ENCODE data around the gene ITK. TPM values are rescaled to one million over a fixed set of nuclear protein-coding genes. Genes with fewer than 3 reads are reported as not detected.
"Not testable (repeated sequence)": the region's sequence is repeated elsewhere in the genome, so short reads cannot be mapped to it uniquely, and the experiment has no call there.

ITK gene
- total RNA-seq, 4 donors from 2014 or later, result 0.12 to 2.2 (median 0.35) TPM

GRCh38 chr5:157233515-157233914 is 52.9 kb downstream of the ITK start:
- Histone ChIP-seq H3K27ac (no peak overlapping the region), H3K9me3 (no peaks in the 10 kb centered on the region), H3K27me3 (no peaks in the 10 kb centered on the region), H3K4me3 (no peak overlapping the region), H3K4me1 (no peaks in the 10 kb centered on the region), H3K36me3 (no peaks in the 10 kb centered on the region)
- DNase-seq (no peak), ATAC-seq (no peak)
- intact Hi-C loops (cut with DNase I; ENCODE audit: low total_unique reads), result no loop called here
- in situ Hi-C loops (cut with MboI; ENCODE audit: low sequenced_read_pairs in 4 of 4), result no loop called here
- TF ChIP-seq, protein P1, sequence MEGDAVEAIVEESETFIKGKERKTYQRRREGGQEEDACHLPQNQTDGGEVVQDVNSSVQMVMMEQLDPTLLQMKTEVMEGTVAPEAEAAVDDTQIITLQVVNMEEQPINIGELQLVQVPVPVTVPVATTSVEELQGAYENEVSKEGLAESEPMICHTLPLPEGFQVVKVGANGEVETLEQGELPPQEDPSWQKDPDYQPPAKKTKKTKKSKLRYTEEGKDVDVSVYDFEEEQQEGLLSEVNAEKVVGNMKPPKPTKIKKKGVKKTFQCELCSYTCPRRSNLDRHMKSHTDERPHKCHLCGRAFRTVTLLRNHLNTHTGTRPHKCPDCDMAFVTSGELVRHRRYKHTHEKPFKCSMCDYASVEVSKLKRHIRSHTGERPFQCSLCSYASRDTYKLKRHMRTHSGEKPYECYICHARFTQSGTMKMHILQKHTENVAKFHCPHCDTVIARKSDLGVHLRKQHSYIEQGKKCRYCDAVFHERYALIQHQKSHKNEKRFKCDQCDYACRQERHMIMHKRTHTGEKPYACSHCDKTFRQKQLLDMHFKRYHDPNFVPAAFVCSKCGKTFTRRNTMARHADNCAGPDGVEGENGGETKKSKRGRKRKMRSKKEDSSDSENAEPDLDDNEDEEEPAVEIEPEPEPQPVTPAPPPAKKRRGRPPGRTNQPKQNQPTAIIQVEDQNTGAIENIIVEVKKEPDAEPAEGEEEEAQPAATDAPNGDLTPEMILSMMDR (IDR thresholded peaks at IDR 0.05 in 4 of 5, conservative IDR thresholded peaks at IDR 0.05 in 1 of 5), result no peak
- no peak for TF ChIP-seq POLR2A (IDR thresholded peaks at IDR 0.05)

GRCh38 chr5:157236423-157236822 is 55.8 kb downstream of the ITK start:
- no peak for ATAC-seq
- intact Hi-C loops (cut with DNase I; ENCODE audit: low total_unique reads), result no loop called here
- no peak overlapping the region for H3K4me3 ChIP-seq
- H3K27ac ChIP-seq, result no peak overlapping the region
- in situ Hi-C loops (cut with MboI; ENCODE audit: low sequenced_read_pairs in 4 of 4), result no loop called here
- H3K9me3 ChIP-seq, result no peaks in the 10 kb centered on the region
- H3K27me3 ChIP-seq, result no peaks in the 10 kb centered on the region
- TF ChIP-seq, protein P1 (IDR thresholded peaks at IDR 0.05 in 4 of 5, conservative IDR thresholded peaks at IDR 0.05 in 1 of 5), result no peak
- TF ChIP-seq POLR2A (IDR thresholded peaks at IDR 0.05), result no peak
- no peak for DNase-seq
- no peaks in the 10 kb centered on the region for H3K36me3 ChIP-seq
- no peaks in the 10 kb centered on the region for H3K4me1 ChIP-seq

DNA sequence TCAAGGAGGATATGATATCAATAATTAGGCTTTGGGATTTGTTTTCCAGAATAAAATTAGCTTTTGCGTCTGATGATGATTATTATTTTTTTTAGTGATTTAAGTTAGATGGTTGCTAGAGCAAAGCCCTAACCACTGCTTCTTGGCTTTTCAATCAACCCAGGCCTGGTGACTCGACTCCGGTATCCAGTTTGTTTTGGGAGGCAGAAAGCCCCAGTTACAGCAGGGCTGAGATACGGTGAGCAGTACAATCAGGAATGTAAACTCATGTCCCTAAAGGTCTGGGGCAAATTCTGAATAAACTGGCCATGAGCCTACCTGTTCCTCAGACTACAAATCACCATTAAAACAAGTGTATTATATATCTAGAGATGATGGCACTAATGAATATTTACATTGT is 60.8 kb downstream of the ITK start:
- Histone ChIP-seq H3K27ac (no peak overlapping the region), H3K27me3 (no peaks in the 10 kb centered on the region), H3K4me1 (no peaks in the 10 kb centered on the region), H3K36me3 (no peaks in the 10 kb centered on the region), H3K4me3 (no peak overlapping the region), H3K9me3 (no peaks in the 10 kb centered on the region)
- ATAC-seq (no peak), DNase-seq (no peak)
- intact Hi-C loops (cut with DNase I; ENCODE audit: low total_unique reads), result no loop called here
- in situ Hi-C loops (cut with MboI; ENCODE audit: low sequenced_read_pairs in 4 of 4), result no loop called here
- no peak for TF ChIP-seq POLR2A (IDR thresholded peaks at IDR 0.05)
- TF ChIP-seq, protein P1 (IDR thresholded peaks at IDR 0.05 in 4 of 5, conservative IDR thresholded peaks at IDR 0.05 in 1 of 5), result no peak

DNA sequence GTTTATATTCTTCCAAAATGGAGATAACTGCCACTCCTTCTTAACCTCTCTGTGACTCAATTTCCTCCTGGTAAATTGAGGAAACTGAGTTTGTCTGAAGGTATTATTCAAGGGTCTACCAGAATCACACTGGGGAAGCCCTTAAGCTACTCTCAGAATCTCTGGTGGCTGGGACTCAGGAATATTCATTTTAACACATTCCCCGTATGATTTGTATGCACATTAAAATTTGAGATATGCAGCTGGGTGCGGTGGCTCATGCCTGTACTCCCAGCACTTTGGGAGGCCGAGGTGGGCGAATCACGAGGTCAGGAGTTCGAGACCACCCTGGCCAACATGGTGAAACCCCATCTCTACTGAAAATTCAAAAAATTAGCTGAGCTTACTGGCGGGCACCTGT is 64.1 kb downstream of the ITK start:
- H3K27me3 ChIP-seq; in situ Hi-C loops (cut with MboI; ENCODE audit: low sequenced_read_pairs in 4 of 4); DNase-seq; H3K27ac ChIP-seq; H3K4me3 ChIP-seq; intact Hi-C loops (cut with DNase I; ENCODE audit: low total_unique reads); H3K4me1 ChIP-seq; H3K9me3 ChIP-seq; ATAC-seq; H3K36me3 ChIP-seq: not testable (repeated sequence)

GRCh38 chr5:157245476-157245875 is 64.8 kb downstream of the ITK start:
- Histone ChIP-seq H3K27ac (no peak overlapping the region), H3K9me3 (no peaks in the 10 kb centered on the region), H3K27me3 (no peaks in the 10 kb centered on the region), H3K4me1 (no peaks in the 10 kb centered on the region), H3K4me3 (no peak overlapping the region), H3K36me3 (no peaks in the 10 kb centered on the region)
- no peak for ATAC-seq
- TF ChIP-seq, protein P1 (IDR thresholded peaks at IDR 0.05 in 4 of 5, conservative IDR thresholded peaks at IDR 0.05 in 1 of 5), result no peak
- TF ChIP-seq POLR2A (IDR thresholded peaks at IDR 0.05), result no peak
- intact Hi-C loops (cut with DNase I; ENCODE audit: low total_unique reads), result no loop called here
- in situ Hi-C loops (cut with MboI; ENCODE audit: low sequenced_read_pairs in 4 of 4), result no loop called here
- DNase-seq, result no peak
